Measurements from ENCODE around the gene ADAMTS12. TPM values are rescaled to one million over a fixed set of nuclear protein-coding genes. Genes with fewer than 3 reads are reported as not detected.
"Not testable (repeated sequence)": the region's sequence is repeated elsewhere in the genome, so short reads cannot be mapped to it uniquely, and the experiment has no call there.

Gene ADAMTS12
- polyA plus RNA-seq, 1 experiment: 46.8 TPM

DNA sequence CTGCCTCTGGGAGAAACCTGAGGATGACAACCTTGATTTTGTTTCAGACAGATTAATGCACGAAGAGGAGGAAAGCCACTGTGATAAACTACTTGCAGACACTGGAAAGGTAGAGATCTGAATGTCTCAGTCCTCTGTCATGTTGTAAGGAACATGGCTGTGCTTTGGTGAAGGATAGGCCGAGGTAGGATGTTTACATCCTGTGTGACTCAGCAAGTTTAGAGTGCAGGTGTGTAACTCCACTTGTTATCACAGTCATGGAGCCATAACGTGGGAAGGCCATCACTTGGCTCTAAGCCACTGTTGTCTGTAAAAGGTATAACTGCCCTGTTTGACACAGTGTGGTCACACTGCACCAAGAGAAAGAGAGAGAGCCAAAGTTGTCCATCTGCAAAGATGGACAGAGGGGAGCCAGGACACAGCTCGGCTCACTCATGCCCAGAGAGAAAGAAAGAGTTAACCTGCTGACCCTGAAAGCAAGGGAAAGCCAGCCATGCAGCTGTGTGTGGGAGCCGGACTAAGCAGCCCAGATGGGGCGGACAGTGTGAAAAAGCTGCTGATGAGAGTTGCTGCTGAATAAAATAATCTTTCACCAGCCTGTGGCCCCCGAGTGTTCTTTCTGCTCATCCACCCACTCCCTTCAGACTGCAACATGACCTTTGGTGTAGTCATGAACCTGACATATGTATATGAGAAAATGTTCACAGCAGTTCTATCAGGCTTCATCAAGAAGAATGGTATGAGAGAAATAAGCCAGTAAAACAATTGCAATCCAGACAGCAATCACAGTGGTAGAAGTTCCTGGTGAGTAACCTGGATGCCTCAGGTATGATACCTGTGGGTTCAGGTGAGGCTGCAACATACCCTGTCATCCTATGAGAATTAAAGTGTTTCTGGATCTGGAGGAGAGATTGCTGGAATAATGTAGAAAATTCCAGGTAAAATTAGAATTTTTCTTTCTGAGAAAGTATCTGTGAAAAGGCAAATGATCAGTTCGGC, 335.2 kb downstream of the ADAMTS12 start:
- H3K27me3 ChIP-seq (ENCODE audit: control insufficient read depth, insufficient read depth, low read length): no peaks in the 10 kb centered on the region
- TF ChIP-seq CTCF (IDR thresholded peaks at IDR 0.05; ENCODE audit: low read depth, low read length): no peak
- CTCF ChIA-PET: no interaction called here
- POLR2A ChIA-PET: no interaction called here
- H3K9me3 ChIP-seq (ENCODE audit: control insufficient read depth, insufficient read depth, low read length): no peaks in the 10 kb centered on the region
- no peak overlapping the region for H3K4me3 ChIP-seq (ENCODE audit: low read depth, low read length)
- H3K27ac ChIP-seq (ENCODE audit: low read depth, low read length): no peak overlapping the region
- DNase-seq (ENCODE audit: low read depth, low spot score): no peak

GRCh38 chr5:33549982-33550567, 341.7 kb downstream of the ADAMTS12 start:
- TF ChIP-seq CTCF (IDR thresholded peaks at IDR 0.05; ENCODE audit: low read depth, low read length): no peak
- H3K27me3 ChIP-seq (ENCODE audit: control insufficient read depth, insufficient read depth, low read length): no peaks in the 10 kb centered on the region

DNA sequence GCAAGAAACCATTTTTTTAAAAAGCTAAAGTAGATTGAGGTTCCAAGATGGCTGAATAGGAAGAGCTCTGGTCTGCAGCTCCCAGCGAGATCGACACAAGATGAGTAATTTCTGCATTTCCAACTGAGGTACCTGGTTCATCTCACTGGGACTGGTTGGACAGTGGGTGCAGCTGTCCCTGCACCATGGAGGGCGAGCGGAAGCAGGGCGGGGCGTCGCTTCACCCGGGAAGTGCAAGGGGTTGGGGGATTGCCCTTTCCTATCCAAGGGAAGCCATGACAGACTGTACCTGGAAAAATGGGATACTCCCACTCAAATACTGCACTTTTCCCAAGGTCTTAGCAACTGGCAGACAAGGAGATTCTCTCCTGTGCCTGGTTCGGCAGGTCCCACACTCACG, 352.0 kb downstream of the ADAMTS12 start:
- POLR2A ChIA-PET; H3K27me3 ChIP-seq (ENCODE audit: control insufficient read depth, insufficient read depth, low read length); H3K9me3 ChIP-seq (ENCODE audit: control insufficient read depth, insufficient read depth, low read length); H3K27ac ChIP-seq (ENCODE audit: low read depth, low read length); CTCF ChIA-PET; H3K4me3 ChIP-seq (ENCODE audit: low read depth, low read length); DNase-seq (ENCODE audit: low read depth, low spot score): not testable (repeated sequence)

More at GRCh38 chr5:33549982-33550567, 341.7 kb downstream of the ADAMTS12 start:
- no peak for DNase-seq (ENCODE audit: low read depth, low spot score)
- ChIA-PET POLR2A (no interaction called here), CTCF (interaction anchor here (1.1 kb wide), 1 partner anchor 420 kb away, joined by 3 read pairs; no protein-coding TSS in a partner anchor)
- Histone ChIP-seq H3K27ac (ENCODE audit: low read depth, low read length) (no peak overlapping the region), H3K4me3 (ENCODE audit: low read depth, low read length) (no peak overlapping the region), H3K9me3 (ENCODE audit: control insufficient read depth, insufficient read depth, low read length) (no peaks in the 10 kb centered on the region)

GRCh38 chr5:33539212-33539611, 352.6 kb downstream of the ADAMTS12 start:
- no peak for TF ChIP-seq CTCF (IDR thresholded peaks at IDR 0.05; ENCODE audit: low read depth, low read length)
- no peaks in the 10 kb centered on the region for H3K9me3 ChIP-seq (ENCODE audit: control insufficient read depth, insufficient read depth, low read length)
- ChIA-PET POLR2A (no interaction called here), CTCF (no interaction called here)
- H3K27me3 ChIP-seq (ENCODE audit: control insufficient read depth, insufficient read depth, low read length): no peaks in the 10 kb centered on the region
- DNase-seq (ENCODE audit: low read depth, low spot score): peak; percentile 3
- no peak overlapping the region for H3K4me3 ChIP-seq (ENCODE audit: low read depth, low read length)
- no peak overlapping the region for H3K27ac ChIP-seq (ENCODE audit: low read depth, low read length)

DNA sequence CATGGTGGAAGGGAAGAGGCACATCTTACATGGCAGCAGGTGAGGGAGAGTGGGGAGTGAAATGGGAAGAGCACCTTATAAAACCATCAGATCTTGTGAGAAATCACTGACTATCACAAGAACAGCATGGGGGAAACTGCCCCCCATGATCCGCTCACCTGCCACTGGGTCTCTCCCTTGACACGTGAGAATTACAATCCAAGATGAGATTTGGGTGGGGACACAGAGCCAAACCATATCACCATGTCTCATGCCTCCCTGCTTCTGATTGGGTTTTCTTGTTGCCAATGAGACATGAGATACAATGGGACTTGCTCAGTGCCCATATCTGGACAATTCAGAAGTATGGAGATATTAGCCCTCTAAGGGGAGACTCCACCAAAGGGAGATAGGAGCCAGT, 353.6 kb downstream of the ADAMTS12 start:
- Histone ChIP-seq H3K27ac (ENCODE audit: low read depth, low read length) (peak overlapping the region; percentile 21), H3K9me3 (ENCODE audit: control insufficient read depth, insufficient read depth, low read length) (no peaks in the 10 kb centered on the region), H3K4me3 (ENCODE audit: low read depth, low read length) (no peak overlapping the region), H3K27me3 (ENCODE audit: control insufficient read depth, insufficient read depth, low read length) (no peaks in the 10 kb centered on the region)
- ChIA-PET POLR2A (no interaction called here), CTCF (no interaction called here)
- DNase-seq (ENCODE audit: low read depth, low spot score): no peak
- TF ChIP-seq CTCF (IDR thresholded peaks at IDR 0.05; ENCODE audit: low read depth, low read length): no peak
